ENCODE measurements around the gene RENBP. TPM values are rescaled to one million over a fixed set of nuclear protein-coding genes. Genes with fewer than 3 reads are reported as not detected.

Gene RENBP
- total RNA-seq, 1 donor from 2014 or later = 11.1 TPM

DNA sequence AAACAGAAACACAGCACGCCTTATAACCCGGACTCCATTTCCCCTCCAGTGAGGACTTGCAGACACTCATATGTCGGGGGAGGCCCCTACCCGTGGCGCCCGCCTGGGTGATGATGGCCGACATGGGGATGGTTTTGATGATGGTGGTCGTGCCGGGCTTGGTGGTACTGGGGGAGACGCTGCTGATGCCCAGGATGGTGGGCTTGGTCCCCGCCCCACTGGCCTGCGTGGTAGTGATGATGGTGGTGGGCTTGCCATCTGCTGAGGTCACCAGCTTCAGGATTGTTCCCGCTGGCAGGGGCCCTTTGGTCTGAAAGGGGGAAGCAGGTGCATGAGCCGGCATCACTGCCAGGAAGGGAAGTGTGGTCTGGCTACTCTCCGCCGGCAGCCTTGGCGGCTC, 12.8 kb upstream of the RENBP start:
- ATAC-seq (ENCODE audit: poor library complexity) (no peak), DNase-seq (no peak)
- intact Hi-C loops (cut with DNase I) = no loop called here

DNA sequence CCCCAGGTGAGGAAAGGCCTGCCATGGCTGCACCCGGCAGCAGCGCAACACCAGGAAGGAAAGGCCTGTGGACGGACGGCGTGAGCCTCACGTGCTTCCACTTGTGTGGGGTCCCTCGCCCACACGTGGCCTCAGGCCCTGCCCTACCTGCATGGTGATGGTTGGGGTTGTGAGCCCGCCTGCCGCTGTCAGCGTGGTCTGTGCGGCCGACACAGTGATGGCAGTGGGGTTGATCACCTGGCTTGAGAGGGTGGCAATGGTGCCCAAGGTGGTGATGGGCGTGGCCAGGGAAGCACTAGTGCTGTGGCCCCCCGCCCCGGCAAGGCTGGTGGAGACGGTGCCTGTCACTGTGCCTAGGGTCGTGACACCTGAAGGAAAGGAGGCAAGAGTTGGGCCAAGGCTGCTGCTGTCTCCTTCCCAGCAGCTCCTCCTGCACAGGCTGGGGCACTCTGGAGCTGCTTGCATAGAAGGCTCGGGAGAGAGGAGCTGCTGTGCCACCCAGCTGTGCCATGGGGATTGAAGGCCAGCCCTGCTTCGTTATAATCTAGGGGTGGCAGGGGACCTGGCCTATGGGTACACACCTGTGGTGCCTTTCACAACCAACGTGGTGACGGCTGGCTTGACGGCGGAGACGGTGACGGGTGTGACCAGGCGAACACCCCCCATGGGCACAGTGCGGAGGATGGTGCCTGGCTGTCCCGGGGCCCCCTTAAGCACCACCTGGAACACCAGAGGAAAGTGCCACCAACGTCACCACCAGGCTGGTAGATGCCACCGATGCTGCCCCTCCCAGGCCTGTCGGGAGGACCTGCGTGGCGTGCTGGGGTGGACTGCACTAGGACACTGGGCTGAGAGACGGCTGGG, 11.8 kb upstream of the RENBP start:
- intact Hi-C loops (cut with DNase I) = no loop called here
- DNase-seq (no peak), ATAC-seq (ENCODE audit: poor library complexity) (no peak)

DNA sequence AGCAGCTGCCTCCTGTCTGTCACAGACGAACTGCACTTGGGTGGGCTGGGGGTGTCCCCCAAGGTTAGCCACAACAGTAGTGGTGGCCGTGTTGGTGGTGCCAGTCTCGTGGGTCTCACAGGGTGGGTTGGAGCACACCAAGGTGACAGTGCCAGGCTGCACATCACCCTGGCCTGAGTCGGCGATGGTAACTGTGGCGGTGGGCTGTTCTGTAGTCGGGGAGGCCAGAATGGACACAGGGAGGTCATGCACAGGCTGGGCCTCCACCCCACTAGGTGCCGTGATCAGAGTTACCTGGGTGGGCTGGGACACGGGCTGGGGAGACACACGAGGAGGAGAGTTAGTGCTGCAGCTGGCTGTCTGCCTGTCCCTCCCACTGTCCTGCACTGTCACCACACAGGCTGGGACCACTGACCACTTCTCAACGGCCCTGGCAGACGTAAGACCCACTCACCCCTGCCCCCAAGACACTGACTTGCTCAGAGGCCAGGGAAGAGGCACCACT, 10.8 kb upstream of the RENBP start:
- intact Hi-C loops (cut with DNase I) = no loop called here
- DNase-seq = no peak

DNA sequence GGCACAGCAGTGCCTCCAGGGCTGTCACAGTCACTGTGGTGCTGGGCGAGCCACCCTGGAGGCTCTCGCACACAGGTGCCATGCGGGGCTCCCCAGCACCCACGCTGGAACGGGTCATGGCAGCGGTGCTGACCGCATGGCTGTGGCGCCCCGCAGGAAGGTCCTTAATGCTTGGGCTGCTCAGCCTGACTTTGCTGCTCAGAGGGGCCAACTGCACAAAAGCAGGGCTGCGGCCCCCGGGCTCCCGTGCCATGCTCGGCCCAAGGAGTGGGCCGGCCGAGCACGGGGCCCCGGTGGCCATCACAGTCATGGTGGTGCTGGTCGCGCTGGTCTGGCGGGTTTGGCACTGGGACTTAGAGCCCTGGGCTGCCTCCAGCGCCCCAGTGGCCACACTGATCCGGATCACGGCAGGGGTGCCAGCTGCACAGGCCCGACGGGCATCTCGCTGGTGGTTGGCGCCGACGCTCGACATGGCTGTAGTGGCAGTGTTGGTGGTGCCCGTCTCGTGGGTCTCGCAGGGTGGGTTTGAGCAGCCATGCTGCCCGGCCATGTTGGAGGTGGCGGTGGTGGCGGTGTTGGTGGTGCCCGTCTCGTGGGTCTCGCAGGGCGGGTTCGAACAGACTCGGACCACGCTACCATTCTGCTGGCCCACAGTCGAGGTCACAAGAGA, 10.2 kb upstream of the RENBP start:
- no peak for ATAC-seq (ENCODE audit: poor library complexity)
- intact Hi-C loops (cut with DNase I) = loop anchor here (5.0 kb wide), 1 partner anchor 192 kb away; the partner anchor contains the start of gene PLXNB3
- no peak for DNase-seq

More for the DNA sequence above, 10.8 kb upstream of the RENBP start:
- ATAC-seq (ENCODE audit: poor library complexity) = no peak

DNA sequence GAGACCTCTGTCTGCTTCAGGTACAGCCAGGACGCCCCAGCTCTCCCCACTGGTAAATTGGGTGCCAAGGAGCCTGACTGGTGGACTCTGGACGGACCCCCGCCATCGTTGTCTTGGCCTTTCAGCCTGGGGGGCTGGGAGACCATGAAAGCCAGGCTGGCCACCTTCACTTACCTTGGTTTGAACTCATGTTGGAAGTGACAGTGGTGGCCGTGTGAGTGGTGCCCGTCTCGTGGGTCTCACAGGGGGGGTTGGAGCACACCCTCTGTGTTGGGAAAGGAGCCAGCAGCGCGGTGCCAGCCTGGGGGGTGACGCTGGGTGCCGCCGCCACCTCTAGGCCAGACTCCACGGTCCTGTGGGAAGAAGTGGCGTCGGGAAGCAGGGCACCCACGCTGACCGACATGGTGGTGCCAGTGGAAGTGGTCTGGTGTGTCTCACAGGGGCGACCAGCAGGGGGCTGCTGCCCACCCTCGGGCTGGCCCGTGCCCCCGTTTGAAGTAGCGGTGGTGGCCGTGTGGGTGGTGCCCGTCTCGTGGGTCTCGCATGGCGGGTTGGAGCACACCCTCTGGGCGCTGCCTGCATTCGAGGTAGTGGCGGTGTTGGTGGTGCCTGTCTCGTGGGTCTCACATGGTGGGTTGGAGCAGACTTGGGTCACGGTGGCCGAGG, 9.6 kb upstream of the RENBP start:
- intact Hi-C loops (cut with DNase I) = loop anchor here (5.0 kb wide), 1 partner anchor 192 kb away; the partner anchor contains the start of gene PLXNB3
- DNase-seq (no peak), ATAC-seq (ENCODE audit: poor library complexity) (peak; percentile 7)

GRCh38 chrX:153953342-153953830, 8.9 kb upstream of the RENBP start:
- peak; percentile 78 for DNase-seq

GRCh38 chrX:153952373-153953026, 8.1 kb upstream of the RENBP start:
- no peak for ATAC-seq (ENCODE audit: poor library complexity)
- DNase-seq = no peak
- intact Hi-C loops (cut with DNase I) = loop anchor here (5.0 kb wide), 1 partner anchor 190 kb away; the partner anchor contains the start of gene PLXNB3

More at GRCh38 chrX:153953342-153953830, 8.9 kb upstream of the RENBP start:
- intact Hi-C loops (cut with DNase I) = loop anchor here (5.0 kb wide), 1 partner anchor 191 kb away; the partner anchor contains the start of gene PLXNB3
- peak; percentile 83 for ATAC-seq (ENCODE audit: poor library complexity)

DNA sequence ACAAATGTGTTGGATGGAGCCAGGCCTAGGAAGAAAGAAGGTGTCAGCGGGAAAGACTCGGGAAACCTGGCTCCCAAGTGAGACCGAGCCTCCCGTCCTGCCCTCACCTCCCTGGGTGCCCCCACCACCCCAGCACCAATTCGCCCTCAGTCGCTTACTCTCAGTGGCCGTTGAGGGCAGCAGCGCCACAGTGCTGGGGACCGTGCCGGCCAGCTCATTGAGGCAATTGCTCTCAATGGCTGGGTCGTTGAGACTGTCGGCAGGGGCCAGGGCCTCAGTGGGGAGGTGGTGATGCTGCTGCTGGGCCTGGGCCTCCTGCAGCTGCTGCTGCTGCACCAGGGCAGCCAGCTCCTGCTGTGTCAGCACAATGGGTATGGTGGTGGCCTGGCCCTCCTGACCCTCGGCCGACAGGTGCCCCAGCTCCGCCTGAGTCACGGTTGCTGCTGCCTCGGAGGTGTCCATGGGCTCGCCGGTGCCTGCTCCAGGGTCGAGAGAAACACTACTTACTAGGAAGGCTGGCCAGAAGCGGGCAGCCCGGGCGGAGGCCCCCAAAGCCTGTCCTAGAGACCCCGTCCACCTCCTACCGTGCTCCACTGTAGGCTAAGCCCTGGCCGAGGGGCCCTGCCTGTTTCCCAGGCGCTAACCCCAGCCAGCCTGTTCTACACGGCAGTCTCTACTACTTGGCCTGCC, 7.4 kb upstream of the RENBP start:
- DNase-seq (no peak), ATAC-seq (ENCODE audit: poor library complexity) (no peak)
- intact Hi-C loops (cut with DNase I) = loop anchor here (5.0 kb wide), 1 partner anchor 190 kb away; the partner anchor contains the start of gene PLXNB3

- intact Hi-C loops (cut with DNase I) = loop anchor here (5.0 kb wide), 1 partner anchor 188 kb away; the partner anchor contains the start of gene PLXNB3
- no peak for DNase-seq
- ATAC-seq (ENCODE audit: poor library complexity) = no peak
These were observed 5.7 kb upstream of the RENBP start for GRCh38 chrX:153950127-153950526.

GRCh38 chrX:153948847-153949805, 4.7 kb upstream of the RENBP start:
- DNase-seq = no peak
- intact Hi-C loops (cut with DNase I) = loop anchor here (10.0 kb wide), 1 partner anchor 154 kb away; the partner anchor contains the start of genes IDH3G and SSR4
- ATAC-seq (ENCODE audit: poor library complexity) = no peak

- intact Hi-C loops (cut with DNase I) = loop anchor here (10.0 kb wide), 1 partner anchor 153 kb away; the partner anchor contains the start of genes IDH3G and SSR4
- DNase-seq (no peak), ATAC-seq (ENCODE audit: poor library complexity) (no peak)
These were observed 3.6 kb upstream of the RENBP start for GRCh38 chrX:153948002-153948466.

GRCh38 chrX:153947009-153947769, 2.7 kb upstream of the RENBP start:
- ATAC-seq (ENCODE audit: poor library complexity) = peak; percentile 76
- intact Hi-C loops (cut with DNase I) = loop anchor here (10.0 kb wide), 1 partner anchor 152 kb away; the partner anchor contains the start of genes IDH3G and SSR4
- peak; percentile 81 for DNase-seq

GRCh38 chrX:153945956-153946943, 1.8 kb upstream of the RENBP start:
- intact Hi-C loops (cut with DNase I) = loop anchor here (10.0 kb wide), 1 partner anchor 151 kb away; the partner anchor contains the start of genes IDH3G and SSR4
- no peak for DNase-seq
- no peak for ATAC-seq (ENCODE audit: poor library complexity)

DNA sequence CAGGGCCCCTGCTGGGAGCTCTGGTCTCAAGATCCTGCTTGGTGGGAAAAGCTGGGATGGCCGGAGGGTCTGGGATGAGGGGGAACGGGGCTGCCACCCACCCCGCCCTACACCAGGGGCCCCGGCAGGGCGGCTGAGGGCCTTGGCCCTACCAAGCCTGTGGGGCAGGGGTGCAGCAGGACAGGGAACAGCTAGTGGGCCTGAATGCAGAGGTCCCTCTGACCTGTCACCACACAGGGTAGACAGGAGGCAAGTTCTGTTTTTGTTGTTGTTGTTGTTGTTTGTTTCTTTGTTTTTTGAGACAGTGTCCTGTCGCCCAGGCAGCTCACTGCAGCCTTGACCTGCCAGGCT, 332 bp upstream of the RENBP start:
- intact Hi-C loops (cut with DNase I) = loop anchor here (10.0 kb wide), 1 partner anchor 150 kb away; the partner anchor contains the start of genes IDH3G and SSR4
- DNase-seq (no peak), ATAC-seq (ENCODE audit: poor library complexity) (peak; percentile 28)
